Fibroblast of lung (primary cell): ENCODE measurements around the gene ARHGEF40.

ENCODE experiments used
- CTCF ChIP-seq, 2 donors: IDR thresholded peaks in 1 of 2; conservative IDR thresholded peaks in 1 of 2; 1 replicate in 1 of 2; 2 replicates in 1 of 2; pipeline ENCODE4 v1.5.1; 2011 to 2012; ENCODE audit warnings: low read length in 2 of 2, control low read depth in 1 of 2, inconsistent platforms in 1 of 2, low read depth in 1 of 2, mild to moderate bottlenecking in 1 of 2
- EZH2 ChIP-seq: IDR thresholded peaks from 2 replicates; pipeline ENCODE4 v1.5.1; 2012; ENCODE audit warnings: low read length, control low read depth, mild to moderate bottlenecking; ENCODE audit errors: missing control alignments

GRCh38 chr14:21086908-21087293, 16.8 kb downstream of the ARHGEF40 start:
- TF ChIP-seq EZH2 (no peak), CTCF (conservative IDR thresholded peaks at IDR 0.05 in 1 of 2, IDR thresholded peaks at IDR 0.05 in 1 of 2; ENCODE audit: low read depth in 1 of 2, low read length in 2 of 2) (no peak)
